MCF 10A (cell line): ENCODE data around the gene CD74. TPM values are rescaled to one million over a fixed set of nuclear protein-coding genes. Genes with fewer than 3 reads are reported as not detected.

Experiments used
- BruUV-seq: library from RNA; stranded (reverse); fragments of 400-500 nt; replicated peaks from 2 replicates; lab custom pipeline; 2021; lab: Mats Ljungman, UMichigan
- CTCF ChIA-PET: fragments of 300-600 bp; sonication (Branson Sonifier 250); formaldehyde crosslinking; extraction: SDS; loops from one replicate; lab custom pipeline; 2021; ENCODE audit warnings: antibody characterized with exemption, inconsistent platforms; lab: Yijun Ruan, JAX
- POLR2A ChIA-PET: fragments of 300-600, 350-650 bp; sonication (Branson Sonifier 250); formaldehyde crosslinking; extraction: SDS; loops from one replicate; lab custom pipeline; 2020; ENCODE audit warnings: antibody characterized with exemption, inconsistent platforms; lab: Yijun Ruan, JAX
- DNase-seq: peaks from one replicate; pipeline ENCODE4 v3.0.0-alpha.2; 2018; ENCODE audit not compliant: unreplicated experiment
- H3K27ac Mint-ChIP-seq: one replicate; pipeline ENCODE4 v1.8.0; 2022; ENCODE audit warnings: mild to moderate bottlenecking, low read depth, mixed read lengths; ENCODE audit not compliant: unreplicated experiment
- H3K27me3 Mint-ChIP-seq: one replicate; pipeline ENCODE4 v1.8.0; 2022; ENCODE audit warnings: mixed read lengths; ENCODE audit not compliant: insufficient read depth, unreplicated experiment
- H3K36me3 Mint-ChIP-seq: one replicate; pipeline ENCODE4 v1.8.0; 2022; ENCODE audit warnings: mild to moderate bottlenecking, moderate library complexity, mixed read lengths; ENCODE audit not compliant: insufficient read depth, unreplicated experiment
- H3K4me1 Mint-ChIP-seq: one replicate; pipeline ENCODE4 v1.8.0; 2022; ENCODE audit warnings: mixed read lengths; ENCODE audit not compliant: insufficient read depth, unreplicated experiment
- H3K4me3 Mint-ChIP-seq: one replicate; pipeline ENCODE4 v1.8.0; 2022; ENCODE audit warnings: mild to moderate bottlenecking, moderate library complexity, mixed read lengths; ENCODE audit not compliant: unreplicated experiment
- H3K9me3 Mint-ChIP-seq: one replicate; pipeline ENCODE4 v1.8.0; 2022; ENCODE audit warnings: mixed read lengths; ENCODE audit not compliant: unreplicated experiment
- CTCF ChIP-seq: fragments of 200-600 bp; IDR thresholded peaks from one replicate; pipeline ENCODE4 v1.8.0; 2022; ENCODE audit warnings: antibody characterized with exemption, mild to moderate bottlenecking; ENCODE audit not compliant: unreplicated experiment
- intact Hi-C: fragments of 100-400 bp; cut with micrococcal nuclease; formaldehyde crosslinking; loops from 2 replicates; pipeline ENCODE4 v1.14.1; 2022
- total RNA-seq: library from RNA; stranded (reverse); gene quantifications from 2 replicates; pipeline ENCODE4 v1.2.3, GENCODE V29; 2022

Gene CD74
- total RNA-seq, 1 experiment from 2014 or later = not detected

- CTCF ChIA-PET = interaction anchor here (0.7 to 2.1 kb wide), 4 partner anchors 10 to 54 kb away, joined by 3 to 6 read pairs (median 4); no protein-coding TSS in a partner anchor
- H3K27ac Mint-ChIP-seq = peak overlapping the region; percentile 100
- H3K27me3 Mint-ChIP-seq = no peaks in the 10 kb centered on the region
- H3K9me3 Mint-ChIP-seq = no peaks in the 10 kb centered on the region
- BruUV-seq = no TSS peak
- H3K4me1 Mint-ChIP-seq = peaks cover 22% of the 10 kb centered on the region
- peak overlapping the region; percentile 85 for H3K4me3 Mint-ChIP-seq
- TF ChIP-seq CTCF = no peak
- POLR2A ChIA-PET = interaction anchor here (0.9 to 1.0 kb wide), 2 partner anchors 10 to 254 kb away, joined by 3 to 4 read pairs; partner anchors contain the start of gene RBM22
- no peak for DNase-seq
- intact Hi-C loops = no loop called here
- peaks cover 77% of the 10 kb centered on the region for H3K36me3 Mint-ChIP-seq
These were observed 34.5 kb upstream of the CD74 start for GRCh38 chr5:150447188-150447587.

GRCh38 chr5:150446583-150446982 is 33.9 kb upstream of the CD74 start:
- ChIA-PET POLR2A (interaction anchor here (0.6 to 1.0 kb wide), 2 partner anchors 21 to 311 kb away, joined by 3 to 4 read pairs; no protein-coding TSS in a partner anchor), CTCF (interaction anchor here (0.6 to 2.1 kb wide), 5 partner anchors 10 to 55 kb away, joined by 3 to 6 read pairs (median 4); no protein-coding TSS in a partner anchor)
- no peak for TF ChIP-seq CTCF
- BruUV-seq = no TSS peak
- Mint-ChIP-seq H3K4me1 (peaks cover 22% of the 10 kb centered on the region), H3K27ac (peak overlapping the region; percentile 64), H3K36me3 (peaks cover 80% of the 10 kb centered on the region), H3K9me3 (no peaks in the 10 kb centered on the region), H3K27me3 (no peaks in the 10 kb centered on the region), H3K4me3 (no peak overlapping the region)
- no peak for DNase-seq
- intact Hi-C loops = no loop called here

GRCh38 chr5:150446088-150446487 is 33.4 kb upstream of the CD74 start:
- peaks cover 85% of the 10 kb centered on the region for H3K36me3 Mint-ChIP-seq
- TF ChIP-seq CTCF = no peak
- H3K9me3 Mint-ChIP-seq = no peaks in the 10 kb centered on the region
- intact Hi-C loops = no loop called here
- H3K27me3 Mint-ChIP-seq = no peaks in the 10 kb centered on the region
- CTCF ChIA-PET = interaction anchor here (0.6 to 2.1 kb wide), 4 partner anchors 10 to 613 kb away, joined by 3 to 6 read pairs (median 4); no protein-coding TSS in a partner anchor
- H3K4me1 Mint-ChIP-seq = peaks cover 22% of the 10 kb centered on the region
- H3K4me3 Mint-ChIP-seq = no peak overlapping the region
- no peak for DNase-seq
- BruUV-seq = no TSS peak
- POLR2A ChIA-PET = interaction anchor here (0.6 to 1.0 kb wide), 2 partner anchors 21 to 312 kb away, joined by 3 to 4 read pairs; no protein-coding TSS in a partner anchor
- peak overlapping the region; percentile 64 for H3K27ac Mint-ChIP-seq

- no peaks in the 10 kb centered on the region for H3K9me3 Mint-ChIP-seq
- H3K4me1 Mint-ChIP-seq = peaks cover 22% of the 10 kb centered on the region
- no peaks in the 10 kb centered on the region for H3K27me3 Mint-ChIP-seq
- H3K36me3 Mint-ChIP-seq = peaks cover 81% of the 10 kb centered on the region
- H3K27ac Mint-ChIP-seq = no peak overlapping the region
- CTCF ChIA-PET = interaction anchor here (0.5 to 0.9 kb wide), 4 partner anchors 12 to 215 kb away, joined by 3 to 8 read pairs (median 4); no protein-coding TSS in a partner anchor
- TF ChIP-seq CTCF = no peak
- BruUV-seq = no TSS peak
- POLR2A ChIA-PET = interaction anchor here (0.5 to 0.9 kb wide), 2 partner anchors 12 to 80 kb away, joined by 3 read pairs; no protein-coding TSS in a partner anchor
- H3K4me3 Mint-ChIP-seq = no peak overlapping the region
- no peak for DNase-seq
- intact Hi-C loops = no loop called here
These were observed 32.1 kb upstream of the CD74 start for GRCh38 chr5:150444770-150445169.
